ENCODE data around the gene DNAI7. TPM values are rescaled to one million over a fixed set of nuclear protein-coding genes. Genes with fewer than 3 reads are reported as not detected.

DNAI7 gene
- total RNA-seq, 1 experiment from 2014 or later, result 2.9 TPM

DNA sequence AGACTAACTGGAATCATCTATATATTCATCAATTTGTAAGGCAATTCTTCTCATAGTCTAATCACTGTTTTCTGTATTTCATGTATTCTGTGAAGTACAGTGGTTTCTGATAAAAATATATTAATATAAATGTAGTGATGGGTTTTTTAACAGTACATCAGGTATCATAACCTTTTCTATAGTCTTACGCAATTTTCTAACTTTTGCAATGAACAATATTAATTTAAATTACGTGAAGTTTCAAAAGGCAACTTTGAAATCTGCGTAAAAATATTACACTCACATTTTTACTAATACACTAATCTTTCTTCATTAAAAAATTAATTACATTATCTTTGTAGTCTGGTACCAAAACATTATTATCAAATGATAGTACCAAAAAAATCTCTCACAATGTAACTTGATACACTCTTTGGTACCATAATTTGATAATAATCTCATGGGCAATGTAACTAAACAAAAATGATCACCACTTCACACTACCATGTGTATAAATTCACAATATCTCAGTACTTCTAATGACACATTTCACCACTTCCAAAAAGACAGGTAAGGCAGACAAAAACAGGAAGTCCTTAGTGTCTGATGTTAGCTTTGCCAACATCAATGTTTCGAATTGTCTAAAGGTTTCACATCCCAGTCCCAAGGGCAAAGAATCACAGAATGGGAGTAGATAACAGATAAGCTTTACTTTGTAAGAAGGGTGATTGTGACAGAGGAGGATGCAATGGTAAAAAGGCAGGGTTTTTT is 8.7 kb downstream of the DNAI7 start:
- ChIA-PET CTCF (no interaction called here), POLR2A (ENCODE audit: unreplicated experiment) (no interaction called here)
- Histone ChIP-seq H2AFZ (no peak overlapping the region), H4K20me1 (ENCODE audit: insufficient read depth) (no peaks in the 10 kb centered on the region), H3K9me3 (ENCODE audit: insufficient read depth, low read depth) (no peaks in the 10 kb centered on the region), H3K9me2 (ENCODE audit: insufficient read depth) (no peaks in the 10 kb centered on the region), H3K79me2 (ENCODE audit: low read depth) (no peaks in the 10 kb centered on the region), H3K4me3 (no peak overlapping the region), H3K27ac (no peak overlapping the region), H3F3A (ENCODE audit: insufficient read depth, low read depth) (no peaks in the 10 kb centered on the region), H3K36me3 (ENCODE audit: low read depth) (no peaks in the 10 kb centered on the region), H3K4me2 (no peak overlapping the region), H3K27me3 (ENCODE audit: insufficient read depth, low read depth) (no peaks in the 10 kb centered on the region), H3K4me1 (replicated peaks; ENCODE audit: insufficient read depth) (no peaks in the 10 kb centered on the region)
- BruUV-seq (replicated peaks), result no TSS peak
- TF ChIP-seq EZH2 (IDR thresholded peaks at IDR 0.05; ENCODE audit: low read depth), result no peak
- TF ChIP-seq, protein P1, sequence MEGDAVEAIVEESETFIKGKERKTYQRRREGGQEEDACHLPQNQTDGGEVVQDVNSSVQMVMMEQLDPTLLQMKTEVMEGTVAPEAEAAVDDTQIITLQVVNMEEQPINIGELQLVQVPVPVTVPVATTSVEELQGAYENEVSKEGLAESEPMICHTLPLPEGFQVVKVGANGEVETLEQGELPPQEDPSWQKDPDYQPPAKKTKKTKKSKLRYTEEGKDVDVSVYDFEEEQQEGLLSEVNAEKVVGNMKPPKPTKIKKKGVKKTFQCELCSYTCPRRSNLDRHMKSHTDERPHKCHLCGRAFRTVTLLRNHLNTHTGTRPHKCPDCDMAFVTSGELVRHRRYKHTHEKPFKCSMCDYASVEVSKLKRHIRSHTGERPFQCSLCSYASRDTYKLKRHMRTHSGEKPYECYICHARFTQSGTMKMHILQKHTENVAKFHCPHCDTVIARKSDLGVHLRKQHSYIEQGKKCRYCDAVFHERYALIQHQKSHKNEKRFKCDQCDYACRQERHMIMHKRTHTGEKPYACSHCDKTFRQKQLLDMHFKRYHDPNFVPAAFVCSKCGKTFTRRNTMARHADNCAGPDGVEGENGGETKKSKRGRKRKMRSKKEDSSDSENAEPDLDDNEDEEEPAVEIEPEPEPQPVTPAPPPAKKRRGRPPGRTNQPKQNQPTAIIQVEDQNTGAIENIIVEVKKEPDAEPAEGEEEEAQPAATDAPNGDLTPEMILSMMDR (conservative IDR thresholded peaks at IDR 0.05), result no peak
- no peak for DNase-seq
- intact Hi-C loops (cut with micrococcal nuclease; ENCODE audit: unreplicated experiment), result no loop called here

DNA sequence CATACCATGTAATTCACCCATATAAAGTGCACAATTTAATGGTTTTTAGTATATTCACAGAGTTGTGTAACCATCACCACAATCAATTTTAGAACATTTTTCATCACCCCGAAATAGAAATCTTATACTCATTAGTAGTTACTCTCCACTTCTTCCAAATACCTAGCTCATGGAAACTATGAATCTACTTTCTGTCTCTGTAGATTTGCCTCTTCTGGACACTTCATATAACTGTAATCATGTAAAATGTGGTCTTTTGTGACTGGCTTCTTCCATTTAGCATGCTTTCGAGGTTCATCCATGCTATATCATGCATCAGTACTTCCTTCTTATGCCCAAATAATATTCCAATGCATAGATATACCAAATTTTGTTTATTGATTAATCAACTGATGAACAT is 10.8 kb downstream of the DNAI7 start:
- H3K9me3 ChIP-seq (ENCODE audit: insufficient read depth, low read depth), result no peaks in the 10 kb centered on the region; the same call in 1 of the 2 replicates
- no peaks in the 10 kb centered on the region for H3K36me3 ChIP-seq (ENCODE audit: low read depth)
- DNase-seq, result no peak
- H3K9me2 ChIP-seq (ENCODE audit: insufficient read depth), result no peaks in the 10 kb centered on the region
- H3K27ac ChIP-seq, result no peak overlapping the region
- no peak overlapping the region for H2AFZ ChIP-seq
- TF ChIP-seq, protein P1 (conservative IDR thresholded peaks at IDR 0.05), result no peak
- no peak for TF ChIP-seq EZH2 (IDR thresholded peaks at IDR 0.05; ENCODE audit: low read depth)
- H3K4me2 ChIP-seq, result no peak overlapping the region
- no peak overlapping the region for H3K4me3 ChIP-seq
- intact Hi-C loops (cut with micrococcal nuclease; ENCODE audit: unreplicated experiment), result no loop called here
- ChIA-PET CTCF (no interaction called here), POLR2A (ENCODE audit: unreplicated experiment) (no interaction called here)
- no peaks in the 10 kb centered on the region for H3K4me1 ChIP-seq (replicated peaks; ENCODE audit: insufficient read depth)
- no peaks in the 10 kb centered on the region for H3K27me3 ChIP-seq (ENCODE audit: insufficient read depth, low read depth)
- no peaks in the 10 kb centered on the region for H4K20me1 ChIP-seq (ENCODE audit: insufficient read depth)
- H3K79me2 ChIP-seq (ENCODE audit: low read depth), result no peaks in the 10 kb centered on the region
- H3F3A ChIP-seq (ENCODE audit: insufficient read depth, low read depth), result no peaks in the 10 kb centered on the region
- BruUV-seq (replicated peaks), result no TSS peak

DNA sequence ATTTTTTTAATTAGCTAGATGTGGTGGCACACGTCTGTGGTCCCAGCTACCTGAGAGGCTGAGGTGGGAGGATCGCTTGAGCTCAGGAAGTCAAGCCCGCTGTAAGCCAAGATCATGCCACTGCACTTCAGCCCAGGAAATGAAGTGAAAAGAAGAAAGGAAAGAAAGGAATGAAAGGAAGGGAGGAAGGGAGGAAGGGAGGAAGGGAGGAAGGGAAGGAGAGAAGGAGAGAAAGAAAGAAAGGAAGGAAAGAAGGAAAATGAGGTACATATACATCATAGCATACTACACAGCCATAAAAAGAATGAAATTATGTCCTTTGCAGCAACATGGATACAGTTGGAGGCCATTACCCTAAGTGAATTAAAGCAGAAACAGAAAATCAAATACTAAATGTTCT is 12.2 kb downstream of the DNAI7 start:
- Histone ChIP-seq H3K9me3 (ENCODE audit: insufficient read depth, low read depth) (no peaks in the 10 kb centered on the region; the same call in 1 of the 2 replicates), H4K20me1 (ENCODE audit: insufficient read depth) (no peaks in the 10 kb centered on the region), H3K36me3 (ENCODE audit: low read depth) (no peaks in the 10 kb centered on the region), H3K9me2 (ENCODE audit: insufficient read depth) (no peaks in the 10 kb centered on the region), H3K4me2 (no peak overlapping the region), H3K4me1 (replicated peaks; ENCODE audit: insufficient read depth) (no peaks in the 10 kb centered on the region), H3K79me2 (ENCODE audit: low read depth) (no peaks in the 10 kb centered on the region), H3K27ac (no peak overlapping the region), H2AFZ (0 out of 2 replicates have a peak overlapping the region, but pooled peaks have one; percentile 49), H3K27me3 (ENCODE audit: insufficient read depth, low read depth) (no peaks in the 10 kb centered on the region), H3K4me3 (no peak overlapping the region), H3F3A (ENCODE audit: insufficient read depth, low read depth) (no peaks in the 10 kb centered on the region)
- ChIA-PET CTCF (no interaction called here), POLR2A (ENCODE audit: unreplicated experiment) (no interaction called here)
- TF ChIP-seq, protein P1 (conservative IDR thresholded peaks at IDR 0.05), result no peak
- TF ChIP-seq EZH2 (IDR thresholded peaks at IDR 0.05; ENCODE audit: low read depth), result no peak
- intact Hi-C loops (cut with micrococcal nuclease; ENCODE audit: unreplicated experiment), result no loop called here
- no TSS peak for BruUV-seq (replicated peaks)
- no peak for DNase-seq
